Progenitor cell of endocrine pancreas (in vitro differentiated cells): Measurements from ENCODE around the gene DHODH. TPM values are rescaled to one million over a fixed set of nuclear protein-coding genes. Genes with fewer than 3 reads are reported as not detected.
"Not testable (repeated sequence)": the region's sequence is repeated elsewhere in the genome, so short reads cannot be mapped to it uniquely, and the experiment has no call there.

Experiments
- DNase-seq: peaks from one replicate; pipeline ENCODE4 v3.0.0; 2021; ENCODE audit warnings: low spot score; ENCODE audit not compliant: unreplicated experiment
- H3K27ac Mint-ChIP-seq: 2 replicates; pipeline ENCODE4 v1.8.0; 2021; ENCODE audit warnings: mild to moderate bottlenecking, moderate library complexity, mixed read lengths
- H3K27me3 Mint-ChIP-seq: 2 replicates; pipeline ENCODE4 v1.8.0; 2021; ENCODE audit warnings: mixed read lengths
- H3K36me3 Mint-ChIP-seq: 2 replicates; pipeline ENCODE4 v1.8.0; 2022; ENCODE audit warnings: mixed read lengths; ENCODE audit not compliant: insufficient read depth
- H3K4me1 Mint-ChIP-seq: 2 replicates; pipeline ENCODE4 v1.8.0; 2021; ENCODE audit warnings: low read depth, mixed read lengths
- H3K4me3 Mint-ChIP-seq: 2 replicates; pipeline ENCODE4 v1.8.0; 2021; ENCODE audit warnings: low read depth, mild to moderate bottlenecking, moderate library complexity, mixed read lengths
- H3K9me3 Mint-ChIP-seq: 2 replicates; pipeline ENCODE4 v1.8.0; 2021; ENCODE audit warnings: low read depth, mixed read lengths
- total RNA-seq: library from RNA; stranded (reverse); gene quantifications from 2 replicates; pipeline ENCODE4 v1.2.1, GENCODE V29; 2021
- TF ChIP-seq, protein P1 (sequence below): fragments of 200-600 bp; sonication (generic); IDR thresholded peaks from one replicate; pipeline ENCODE4 v1.5.0; 2021; ENCODE audit warnings: antibody characterized with exemption, mild to moderate bottlenecking; ENCODE audit not compliant: unreplicated experiment

The DHODH gene
- total RNA-seq, 1 donor from 2014 or later: 13.4 TPM

DNA sequence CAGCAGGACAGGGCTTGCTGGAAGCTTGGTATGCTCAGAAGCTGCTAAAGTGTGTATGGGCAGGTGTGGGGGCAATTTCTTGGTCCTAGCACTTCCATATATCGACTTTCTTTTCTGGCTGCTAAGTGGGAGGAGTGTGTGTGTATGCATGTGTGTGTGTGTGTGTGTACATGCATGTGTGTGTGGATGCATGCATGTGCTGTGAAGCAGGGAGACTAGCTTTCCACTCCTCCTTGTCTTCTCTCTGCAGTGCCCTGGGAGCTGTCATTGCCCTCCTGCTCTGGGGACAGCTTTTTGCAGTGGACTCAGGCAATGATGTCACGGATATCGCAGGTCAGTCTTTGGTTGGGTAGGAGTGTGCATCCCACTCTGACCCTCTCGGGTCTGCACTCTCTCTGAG, 47.4 kb downstream of the DHODH start:
- TF ChIP-seq, protein P1, sequence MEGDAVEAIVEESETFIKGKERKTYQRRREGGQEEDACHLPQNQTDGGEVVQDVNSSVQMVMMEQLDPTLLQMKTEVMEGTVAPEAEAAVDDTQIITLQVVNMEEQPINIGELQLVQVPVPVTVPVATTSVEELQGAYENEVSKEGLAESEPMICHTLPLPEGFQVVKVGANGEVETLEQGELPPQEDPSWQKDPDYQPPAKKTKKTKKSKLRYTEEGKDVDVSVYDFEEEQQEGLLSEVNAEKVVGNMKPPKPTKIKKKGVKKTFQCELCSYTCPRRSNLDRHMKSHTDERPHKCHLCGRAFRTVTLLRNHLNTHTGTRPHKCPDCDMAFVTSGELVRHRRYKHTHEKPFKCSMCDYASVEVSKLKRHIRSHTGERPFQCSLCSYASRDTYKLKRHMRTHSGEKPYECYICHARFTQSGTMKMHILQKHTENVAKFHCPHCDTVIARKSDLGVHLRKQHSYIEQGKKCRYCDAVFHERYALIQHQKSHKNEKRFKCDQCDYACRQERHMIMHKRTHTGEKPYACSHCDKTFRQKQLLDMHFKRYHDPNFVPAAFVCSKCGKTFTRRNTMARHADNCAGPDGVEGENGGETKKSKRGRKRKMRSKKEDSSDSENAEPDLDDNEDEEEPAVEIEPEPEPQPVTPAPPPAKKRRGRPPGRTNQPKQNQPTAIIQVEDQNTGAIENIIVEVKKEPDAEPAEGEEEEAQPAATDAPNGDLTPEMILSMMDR: no peak

GRCh38 chr16:72057313-72057712, 48.8 kb downstream of the DHODH start:
- H3K27ac Mint-ChIP-seq, H3K4me3 Mint-ChIP-seq, DNase-seq, H3K4me1 Mint-ChIP-seq, H3K9me3 Mint-ChIP-seq, H3K27me3 Mint-ChIP-seq, H3K36me3 Mint-ChIP-seq: not testable (repeated sequence)

More for the DNA sequence above, 47.4 kb downstream of the DHODH start:
- DNase-seq: no peak
- Mint-ChIP-seq H3K4me3 (no peak overlapping the region), H3K27ac (no peak overlapping the region), H3K27me3 (peaks cover 3% of the 10 kb centered on the region), H3K4me1 (peaks cover 9% of the 10 kb centered on the region), H3K36me3 (no peaks in the 10 kb centered on the region), H3K9me3 (no peaks in the 10 kb centered on the region)

DNA sequence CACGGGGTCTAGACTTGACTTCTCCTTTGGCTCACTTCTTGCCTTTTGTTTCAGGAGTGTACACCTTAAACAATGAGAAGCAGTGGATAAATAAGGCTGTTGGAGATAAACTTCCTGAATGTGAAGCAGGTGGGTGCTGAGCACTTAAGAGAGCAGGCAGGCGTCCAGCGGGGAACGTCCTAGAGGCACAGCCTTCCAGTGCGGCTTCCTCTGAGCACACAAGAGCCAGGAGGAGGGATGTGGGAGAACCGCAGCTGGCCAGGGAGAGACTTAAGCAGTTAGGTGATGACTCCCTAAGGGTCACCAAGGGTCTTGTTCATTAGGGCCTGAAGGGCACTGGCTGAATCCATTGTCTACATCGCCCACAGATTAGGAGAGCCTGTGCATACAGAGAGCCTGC, 50.5 kb downstream of the DHODH start:
- H3K4me3 Mint-ChIP-seq, H3K27ac Mint-ChIP-seq, H3K27me3 Mint-ChIP-seq, H3K4me1 Mint-ChIP-seq, H3K9me3 Mint-ChIP-seq, H3K36me3 Mint-ChIP-seq, DNase-seq: not testable (repeated sequence)

GRCh38 chr16:72060405-72060804, 51.9 kb downstream of the DHODH start:
- peaks cover 1% of the 10 kb centered on the region for H3K36me3 Mint-ChIP-seq
- H3K27ac Mint-ChIP-seq: no peak overlapping the region

DNA sequence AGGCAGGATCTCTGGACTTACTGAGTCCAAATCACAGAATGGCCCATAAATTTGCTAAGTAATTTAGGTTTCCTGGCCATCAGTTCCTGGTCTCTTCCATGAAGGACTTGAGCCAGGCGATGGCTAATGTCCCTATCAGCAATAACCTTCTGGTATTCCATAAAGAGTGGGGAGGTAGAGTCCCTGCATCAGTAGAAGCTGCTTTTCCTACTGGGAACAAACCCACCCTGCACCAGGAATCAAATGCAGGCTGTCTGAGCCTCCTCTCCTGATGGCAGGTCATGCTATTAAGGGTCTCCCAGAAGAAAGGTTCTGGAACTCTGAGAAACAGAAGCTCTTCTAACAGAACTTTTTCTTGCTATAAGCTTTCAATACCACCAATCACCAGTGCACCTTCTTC, 53.0 kb downstream of the DHODH start:
- H3K27ac Mint-ChIP-seq: no peak overlapping the region

More at GRCh38 chr16:72060405-72060804, 51.9 kb downstream of the DHODH start:
- TF ChIP-seq, protein P1: no peak
- H3K9me3 Mint-ChIP-seq: no peaks in the 10 kb centered on the region
- DNase-seq: no peak
- H3K27me3 Mint-ChIP-seq: peaks cover 3% of the 10 kb centered on the region
- no peak overlapping the region for H3K4me3 Mint-ChIP-seq
- H3K4me1 Mint-ChIP-seq: peaks cover 1% of the 10 kb centered on the region

GRCh38 chr16:72064361-72064894, 55.9 kb downstream of the DHODH start:
- TF ChIP-seq, protein P1: no peak
- no peak overlapping the region for H3K4me3 Mint-ChIP-seq
- H3K4me1 Mint-ChIP-seq: peaks cover 11% of the 10 kb centered on the region
- no peak for DNase-seq
- H3K27ac Mint-ChIP-seq: no peak overlapping the region
- no peaks in the 10 kb centered on the region for H3K27me3 Mint-ChIP-seq
- H3K9me3 Mint-ChIP-seq: no peaks in the 10 kb centered on the region
- peaks cover 1% of the 10 kb centered on the region for H3K36me3 Mint-ChIP-seq

More for the DNA sequence above, 53.0 kb downstream of the DHODH start:
- Mint-ChIP-seq H3K4me1 (peaks cover 2% of the 10 kb centered on the region), H3K4me3 (no peak overlapping the region), H3K36me3 (peaks cover 1% of the 10 kb centered on the region), H3K27me3 (peaks cover 3% of the 10 kb centered on the region), H3K9me3 (no peaks in the 10 kb centered on the region)
- TF ChIP-seq, protein P1: no peak
- no peak for DNase-seq
